HFF-Myc (cell line): ENCODE results near the gene GRXCR2.
"Not testable (repeated sequence)": the region's sequence is repeated elsewhere in the genome, so short reads cannot be mapped to it uniquely, and the experiment has no call there.

Source experiments
- DNase-seq: peaks from one replicate; pipeline ENCODE4 v3.0.0-alpha.2; 2011; ENCODE audit warnings: low read depth; ENCODE audit errors: extremely low read depth
- H3K4me3 ChIP-seq: replicated peaks from 2 replicates; pipeline ENCODE4 v1.5.1; 2011; ENCODE audit warnings: low read depth, mild to moderate bottlenecking, control low read depth, low read length
- CTCF ChIP-seq: IDR thresholded peaks from 2 replicates; pipeline ENCODE4 v1.5.1; 2012; ENCODE audit warnings: mild to moderate bottlenecking, low read depth, low read length, control low read depth; ENCODE audit errors: missing control alignments

The GRXCR2 gene

GRCh38 chr5:145841299-145841698 lies 31.5 kb downstream of the GRXCR2 start:
- no peak for TF ChIP-seq CTCF
- H3K4me3 ChIP-seq: no peak overlapping the region
- no peak for DNase-seq

- no peak overlapping the region for H3K4me3 ChIP-seq
- DNase-seq: no peak
These were observed 32.2 kb downstream of the GRXCR2 start for GRCh38 chr5:145840458-145841132.

GRCh38 chr5:145838276-145838675 lies 34.5 kb downstream of the GRXCR2 start:
- no peak overlapping the region for H3K4me3 ChIP-seq
- DNase-seq: no peak
- no peak for TF ChIP-seq CTCF

More at GRCh38 chr5:145840458-145841132, 32.2 kb downstream of the GRXCR2 start:
- TF ChIP-seq CTCF: no peak

GRCh38 chr5:145836241-145836640 lies 36.6 kb downstream of the GRXCR2 start:
- not testable (repeated sequence) for H3K4me3 ChIP-seq, DNase-seq

GRCh38 chr5:145835848-145836239 lies 37.0 kb downstream of the GRXCR2 start:
- no peak for TF ChIP-seq CTCF
- peak overlapping the region; percentile 62 for H3K4me3 ChIP-seq
- DNase-seq: no peak

GRCh38 chr5:145834917-145835847 lies 37.6 kb downstream of the GRXCR2 start, which contains the start of gene PRELID2:
TSS of gene PRELID2 (minus strand) at chr5:145835342. CDS start at chr5:145835251, 91 bp downstream.
- no peak for DNase-seq
- H3K4me3 ChIP-seq: peak within 1 kb of the TSS; percentile 62
- no peak for TF ChIP-seq CTCF

GRCh38 chr5:145834554-145834916 lies 38.3 kb downstream of the GRXCR2 start:
- no peak for TF ChIP-seq CTCF
- DNase-seq: no peak
- H3K4me3 ChIP-seq: peak overlapping the region; percentile 62
